Fibroblast of lung (primary cell): Measurements from ENCODE around the gene MYRF.

Source experiments
- EZH2 ChIP-seq: IDR thresholded peaks from 2 replicates; pipeline ENCODE4 v1.5.1; 2012; ENCODE audit warnings: low read length, control low read depth, mild to moderate bottlenecking; ENCODE audit errors: missing control alignments
- TF ChIP-seq, protein P1 (sequence below), 2 donors: IDR thresholded peaks in 1 of 2; conservative IDR thresholded peaks in 1 of 2; 1 replicate in 1 of 2; 2 replicates in 1 of 2; pipeline ENCODE4 v1.5.1; 2011 to 2012; ENCODE audit warnings: low read length in 2 of 2, control low read depth in 1 of 2, inconsistent platforms in 1 of 2, low read depth in 1 of 2, mild to moderate bottlenecking in 1 of 2

GRCh38 chr11:61817471-61818202 is 65.2 kb downstream of the MYRF start:
- TF ChIP-seq, protein P1, sequence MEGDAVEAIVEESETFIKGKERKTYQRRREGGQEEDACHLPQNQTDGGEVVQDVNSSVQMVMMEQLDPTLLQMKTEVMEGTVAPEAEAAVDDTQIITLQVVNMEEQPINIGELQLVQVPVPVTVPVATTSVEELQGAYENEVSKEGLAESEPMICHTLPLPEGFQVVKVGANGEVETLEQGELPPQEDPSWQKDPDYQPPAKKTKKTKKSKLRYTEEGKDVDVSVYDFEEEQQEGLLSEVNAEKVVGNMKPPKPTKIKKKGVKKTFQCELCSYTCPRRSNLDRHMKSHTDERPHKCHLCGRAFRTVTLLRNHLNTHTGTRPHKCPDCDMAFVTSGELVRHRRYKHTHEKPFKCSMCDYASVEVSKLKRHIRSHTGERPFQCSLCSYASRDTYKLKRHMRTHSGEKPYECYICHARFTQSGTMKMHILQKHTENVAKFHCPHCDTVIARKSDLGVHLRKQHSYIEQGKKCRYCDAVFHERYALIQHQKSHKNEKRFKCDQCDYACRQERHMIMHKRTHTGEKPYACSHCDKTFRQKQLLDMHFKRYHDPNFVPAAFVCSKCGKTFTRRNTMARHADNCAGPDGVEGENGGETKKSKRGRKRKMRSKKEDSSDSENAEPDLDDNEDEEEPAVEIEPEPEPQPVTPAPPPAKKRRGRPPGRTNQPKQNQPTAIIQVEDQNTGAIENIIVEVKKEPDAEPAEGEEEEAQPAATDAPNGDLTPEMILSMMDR (conservative IDR thresholded peaks at IDR 0.05 in 1 of 2, IDR thresholded peaks at IDR 0.05 in 1 of 2; ENCODE audit: low read depth in 1 of 2, low read length in 2 of 2) = no peak
- TF ChIP-seq EZH2 = no peak
